ENCODE results near the gene OTUB1. TPM values are rescaled to one million over a fixed set of nuclear protein-coding genes. Genes with fewer than 3 reads are reported as not detected.
"Not testable (repeated sequence)": the region's sequence is repeated elsewhere in the genome, so short reads cannot be mapped to it uniquely, and the experiment has no call there.

Gene OTUB1
- polyA plus RNA-seq, 1 donor (not counting 4 experiments of a cell fraction or from before 2014, with no cell fraction given): 106 TPM

GRCh38 chr11:64045700-64046099 lies 59.5 kb downstream of the OTUB1 start:
- H3K9me3 ChIP-seq (ENCODE audit: control insufficient read depth, low read depth, low read length): no peaks in the 10 kb centered on the region
- no peak overlapping the region for H3K27ac ChIP-seq (ENCODE audit: control insufficient read depth, insufficient read depth, low read length)
- no peak for FAIRE-seq
- dilution Hi-C loops (cut with MboI; ENCODE audit: extremely low pct_ligation_motif_present, low sequenced_read_pairs): no loop called here
- no peak overlapping the region for H3K4me2 ChIP-seq (ENCODE audit: control insufficient read depth, extremely low read depth, insufficient read depth, low read depth, low read length)
- no peak for TF ChIP-seq EZH2 (IDR thresholded peaks at IDR 0.05; ENCODE audit: low read length)
- TF ChIP-seq, protein P1, sequence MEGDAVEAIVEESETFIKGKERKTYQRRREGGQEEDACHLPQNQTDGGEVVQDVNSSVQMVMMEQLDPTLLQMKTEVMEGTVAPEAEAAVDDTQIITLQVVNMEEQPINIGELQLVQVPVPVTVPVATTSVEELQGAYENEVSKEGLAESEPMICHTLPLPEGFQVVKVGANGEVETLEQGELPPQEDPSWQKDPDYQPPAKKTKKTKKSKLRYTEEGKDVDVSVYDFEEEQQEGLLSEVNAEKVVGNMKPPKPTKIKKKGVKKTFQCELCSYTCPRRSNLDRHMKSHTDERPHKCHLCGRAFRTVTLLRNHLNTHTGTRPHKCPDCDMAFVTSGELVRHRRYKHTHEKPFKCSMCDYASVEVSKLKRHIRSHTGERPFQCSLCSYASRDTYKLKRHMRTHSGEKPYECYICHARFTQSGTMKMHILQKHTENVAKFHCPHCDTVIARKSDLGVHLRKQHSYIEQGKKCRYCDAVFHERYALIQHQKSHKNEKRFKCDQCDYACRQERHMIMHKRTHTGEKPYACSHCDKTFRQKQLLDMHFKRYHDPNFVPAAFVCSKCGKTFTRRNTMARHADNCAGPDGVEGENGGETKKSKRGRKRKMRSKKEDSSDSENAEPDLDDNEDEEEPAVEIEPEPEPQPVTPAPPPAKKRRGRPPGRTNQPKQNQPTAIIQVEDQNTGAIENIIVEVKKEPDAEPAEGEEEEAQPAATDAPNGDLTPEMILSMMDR (optimal IDR thresholded peaks at IDR 0.05 in 1 of 3, IDR thresholded peaks at IDR 0.05 in 1 of 3, conservative IDR thresholded peaks at IDR 0.05 in 1 of 3; ENCODE audit: extremely low read depth in 1 of 3, insufficient read depth in 2 of 3, low read length in 3 of 3): no peak
- H3K79me2 ChIP-seq (ENCODE audit: control insufficient read depth, insufficient read depth, low read length): no peaks in the 10 kb centered on the region
- no peak overlapping the region for H3K9ac ChIP-seq (ENCODE audit: control insufficient read depth, extremely low read depth, insufficient read depth, low read length)
- H2AFZ ChIP-seq (ENCODE audit: control insufficient read depth, low read length): no peak overlapping the region
- H3K4me3 ChIP-seq (ENCODE audit: control insufficient read depth in 2 of 3, extremely low read depth in 1 of 3, insufficient read depth in 2 of 3, low read depth in 1 of 3, low read length in 3 of 3): no peak overlapping the region
- H3K9me1 ChIP-seq (ENCODE audit: control insufficient read depth, extremely low read depth, insufficient read depth, low read length): no peaks in the 10 kb centered on the region
- H3K27me3 ChIP-seq (ENCODE audit: control insufficient read depth, extremely low read depth, insufficient read depth, low read length): no peaks in the 10 kb centered on the region
- H3K4me1 ChIP-seq (ENCODE audit: control insufficient read depth, extremely low read depth, insufficient read depth, low read length): no peaks in the 10 kb centered on the region
- DNase-seq (ENCODE audit: low read depth, low spot score): no peak
- no peaks in the 10 kb centered on the region for H3K36me3 ChIP-seq (ENCODE audit: control insufficient read depth in 2 of 2, extremely low read depth in 1 of 2, insufficient read depth in 2 of 2, low read length in 2 of 2)
- H4K20me1 ChIP-seq (ENCODE audit: control insufficient read depth, extremely low read depth, insufficient read depth, low read length): no peaks in the 10 kb centered on the region

- H3K9me1 ChIP-seq (ENCODE audit: control insufficient read depth, extremely low read depth, insufficient read depth, low read length); DNase-seq (ENCODE audit: low read depth, low spot score); FAIRE-seq; H3K27me3 ChIP-seq (ENCODE audit: control insufficient read depth, extremely low read depth, insufficient read depth, low read length); H3K9ac ChIP-seq (ENCODE audit: control insufficient read depth, extremely low read depth, insufficient read depth, low read length); H3K27ac ChIP-seq (ENCODE audit: control insufficient read depth, insufficient read depth, low read length); H4K20me1 ChIP-seq (ENCODE audit: control insufficient read depth, extremely low read depth, insufficient read depth, low read length); dilution Hi-C loops (cut with MboI; ENCODE audit: extremely low pct_ligation_motif_present, low sequenced_read_pairs); H2AFZ ChIP-seq (ENCODE audit: control insufficient read depth, low read length); H3K4me3 ChIP-seq (ENCODE audit: control insufficient read depth in 2 of 3, extremely low read depth in 1 of 3, insufficient read depth in 2 of 3, low read depth in 1 of 3, low read length in 3 of 3); H3K9me3 ChIP-seq (ENCODE audit: control insufficient read depth, low read depth, low read length); H3K79me2 ChIP-seq (ENCODE audit: control insufficient read depth, insufficient read depth, low read length); H3K36me3 ChIP-seq (ENCODE audit: control insufficient read depth in 2 of 2, extremely low read depth in 1 of 2, insufficient read depth in 2 of 2, low read length in 2 of 2); H3K4me1 ChIP-seq (ENCODE audit: control insufficient read depth, extremely low read depth, insufficient read depth, low read length); H3K4me2 ChIP-seq (ENCODE audit: control insufficient read depth, extremely low read depth, insufficient read depth, low read depth, low read length): not testable (repeated sequence)
These were observed 61.1 kb downstream of the OTUB1 start for GRCh38 chr11:64047373-64047772.

Small RNAs within 50 kb of the gene (small RNA-seq; reads per million reads assigned to genes)
- 0 reads per million in 3 experiments for gene RNU6-45P (ENCODE audit: insufficient read length in 3 of 3, low read depth in 3 of 3, low replicate concordance in 1 of 3)

Other genes starting within 250 kb of the OTUB1 start
- gene ZFTA, start 217.7 kb upstream of the OTUB1 start, polyA plus RNA-seq: 2.9 to 4.6 TPM (median 3.3 TPM) in 3 replicates
- gene SPINDOC, start 173.0 kb upstream of the OTUB1 start, polyA plus RNA-seq: 7.8 to 9.8 TPM (median 8.1 TPM) in 3 replicates
- gene MARK2, start 147.3 kb upstream of the OTUB1 start, polyA plus RNA-seq: 18.6 to 35.2 TPM (median 20.8 TPM) in 3 replicates
- gene RCOR2, start 69.3 kb upstream of the OTUB1 start, polyA plus RNA-seq: 0.35 to 0.62 TPM (median 0.46 TPM) in 3 replicates
- gene NAA40, start 47.4 kb upstream of the OTUB1 start, polyA plus RNA-seq: 8.9 to 23.2 TPM (median 13.5 TPM) in 3 replicates
- 159 to 308 TPM (median 242 TPM) in 3 replicates for gene COX8A, start 11.8 kb upstream of the OTUB1 start, polyA plus RNA-seq
- gene FLRT1, start 49.5 kb downstream of the OTUB1 start, polyA plus RNA-seq: not detected in 3 replicates
- gene MACROD1, start 179.7 kb downstream of the OTUB1 start, polyA plus RNA-seq: 2.7 to 6.7 TPM (median 4.6 TPM) in 3 replicates
- gene STIP1, start 199.7 kb downstream of the OTUB1 start, polyA plus RNA-seq: 157 to 215 TPM (median 206 TPM) in 3 replicates
- 0.26 to 1.9 TPM (median 0.98 TPM) in 3 replicates for gene FERMT3, start 220.3 kb downstream of the OTUB1 start, polyA plus RNA-seq
- gene TRPT1, start 239.7 kb downstream of the OTUB1 start, polyA plus RNA-seq: 15.5 to 20.3 TPM (median 18.3 TPM) in 3 replicates
- gene NUDT22, start 239.8 kb downstream of the OTUB1 start, polyA plus RNA-seq: 22.6 to 55.6 TPM (median 31.1 TPM) in 3 replicates
- 10.1 to 24.7 TPM (median 12.2 TPM) in 3 replicates for gene DNAJC4, start 244.1 kb downstream of the OTUB1 start, polyA plus RNA-seq
- gene VEGFB, start 248.1 kb downstream of the OTUB1 start, polyA plus RNA-seq: 9.7 to 23.3 TPM (median 10.0 TPM) in 3 replicates